Esophagus mucosa (tissue), 1 donor: ENCODE measurements around the gene ZYX. TPM values are rescaled to one million over a fixed set of nuclear protein-coding genes. Genes with fewer than 3 reads are reported as not detected.

ENCODE experiments used
- ATAC-seq: fragments of 200-7000 bp; cut with Tn5 transposase; one replicate; pipeline ENCODE4 v1.9.1; 2020
- total RNA-seq: library from RNA; stranded (reverse); gene quantifications from one replicate; pipeline ENCODE4 v1.2.4, GENCODE V29; 2023
- donor health status: DM: yes; HTN: yes; CAD: no.

The ZYX gene
- total RNA-seq, 1 donor from 2014 or later, result 82.3 TPM

GRCh38 chr7:143362131-143363015 is 18.8 kb upstream of the ZYX start, which contains the start of gene FAM131B:
Gene FAM131B, minus strand, starts transcription at chr7:143362713. Its CDS starts 110 bp downstream, at chr7:143362603.
- ATAC-seq, result peak; percentile 41

GRCh38 chr7:143363016-143363937 is 17.9 kb upstream of the ZYX start:
- no peak for ATAC-seq

- peak; percentile 82 for ATAC-seq
Observed at GRCh38 chr7:143367972-143368371, 13.2 kb upstream of the ZYX start.

- no peak for ATAC-seq
Observed at GRCh38 chr7:143368387-143368786, 12.8 kb upstream of the ZYX start.

GRCh38 chr7:143369678-143370651 is 11.2 kb upstream of the ZYX start:
- no peak for ATAC-seq

- ATAC-seq, result peak; percentile 90
Observed at GRCh38 chr7:143372070-143372469, 9.1 kb upstream of the ZYX start.

GRCh38 chr7:143373255-143373794 is 7.8 kb upstream of the ZYX start:
- ATAC-seq, result no peak

GRCh38 chr7:143374561-143374960 is 6.6 kb upstream of the ZYX start:
- ATAC-seq, result no peak

- peak; percentile 10 for ATAC-seq
Observed at GRCh38 chr7:143375298-143376034, 5.7 kb upstream of the ZYX start.

- ATAC-seq, result no peak
Observed at GRCh38 chr7:143376396-143376795, 4.7 kb upstream of the ZYX start.

- peak; percentile 14 for ATAC-seq
Observed at GRCh38 chr7:143379611-143380259, 1.4 kb upstream of the ZYX start.

GRCh38 chr7:143380260-143380645 is 892 bp upstream of the ZYX start:
- peak; percentile 73 for ATAC-seq

GRCh38 chr7:143381427-143382125 is 431 bp downstream of the ZYX start:
- no peak for ATAC-seq

GRCh38 chr7:143382126-143382790 is 1.1 kb downstream of the ZYX start:
- ATAC-seq, result no peak

- no peak for ATAC-seq
Observed at GRCh38 chr7:143382791-143383641, 1.9 kb downstream of the ZYX start.

GRCh38 chr7:143383642-143383957 is 2.5 kb downstream of the ZYX start:
- no peak for ATAC-seq

GRCh38 chr7:143384148-143384547 is 3.0 kb downstream of the ZYX start:
- no peak for ATAC-seq
